GOT3 (cell line): ENCODE results near the gene PRAMEF18.
"Not testable (repeated sequence)": the region's sequence is repeated elsewhere in the genome, so short reads cannot be mapped to it uniquely, and the experiment has no call there.

ENCODE experiments used
- DNase-seq: peaks from one replicate; lab custom pipeline; 2025; ENCODE audit warnings: mixed read lengths; lab: John Stamatoyannopoulos, UW

The PRAMEF18 gene

DNA sequence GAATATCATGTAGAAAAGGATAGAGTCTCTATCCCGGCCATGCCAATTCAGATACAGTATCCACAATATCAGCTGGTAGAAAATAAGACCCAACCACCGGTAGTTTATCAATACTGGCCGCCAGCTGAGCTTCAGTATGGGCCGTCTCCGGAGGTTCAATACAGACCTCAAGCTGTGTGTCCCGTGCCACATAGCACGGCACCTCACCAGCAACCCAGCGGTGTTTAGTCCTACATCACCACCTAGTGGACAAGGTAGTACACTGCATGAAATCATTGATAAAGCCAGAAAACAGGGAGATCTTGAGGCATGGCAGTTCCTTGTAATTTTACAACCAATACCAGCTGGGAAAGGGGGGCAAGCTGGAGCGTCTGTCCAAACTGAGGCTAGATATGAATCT, 17.2 kb downstream of the PRAMEF18 start:
- not testable (repeated sequence) for DNase-seq

- DNase-seq = not testable (repeated sequence)
These were observed 24.6 kb downstream of the PRAMEF18 start, which contains the start of gene PRAMEF13 for GRCh38 chr1:13201309-13201708. PRAMEF13 (minus strand) TSS chr1:13201409; CDS start chr1:13199589, 1,820 bp downstream.
